ENCODE results near the gene PYM1. TPM values are rescaled to one million over a fixed set of nuclear protein-coding genes. Genes with fewer than 3 reads are reported as not detected.

Gene PYM1
- 22.5 and 24.1 TPM in 2 replicates for total RNA-seq

DNA sequence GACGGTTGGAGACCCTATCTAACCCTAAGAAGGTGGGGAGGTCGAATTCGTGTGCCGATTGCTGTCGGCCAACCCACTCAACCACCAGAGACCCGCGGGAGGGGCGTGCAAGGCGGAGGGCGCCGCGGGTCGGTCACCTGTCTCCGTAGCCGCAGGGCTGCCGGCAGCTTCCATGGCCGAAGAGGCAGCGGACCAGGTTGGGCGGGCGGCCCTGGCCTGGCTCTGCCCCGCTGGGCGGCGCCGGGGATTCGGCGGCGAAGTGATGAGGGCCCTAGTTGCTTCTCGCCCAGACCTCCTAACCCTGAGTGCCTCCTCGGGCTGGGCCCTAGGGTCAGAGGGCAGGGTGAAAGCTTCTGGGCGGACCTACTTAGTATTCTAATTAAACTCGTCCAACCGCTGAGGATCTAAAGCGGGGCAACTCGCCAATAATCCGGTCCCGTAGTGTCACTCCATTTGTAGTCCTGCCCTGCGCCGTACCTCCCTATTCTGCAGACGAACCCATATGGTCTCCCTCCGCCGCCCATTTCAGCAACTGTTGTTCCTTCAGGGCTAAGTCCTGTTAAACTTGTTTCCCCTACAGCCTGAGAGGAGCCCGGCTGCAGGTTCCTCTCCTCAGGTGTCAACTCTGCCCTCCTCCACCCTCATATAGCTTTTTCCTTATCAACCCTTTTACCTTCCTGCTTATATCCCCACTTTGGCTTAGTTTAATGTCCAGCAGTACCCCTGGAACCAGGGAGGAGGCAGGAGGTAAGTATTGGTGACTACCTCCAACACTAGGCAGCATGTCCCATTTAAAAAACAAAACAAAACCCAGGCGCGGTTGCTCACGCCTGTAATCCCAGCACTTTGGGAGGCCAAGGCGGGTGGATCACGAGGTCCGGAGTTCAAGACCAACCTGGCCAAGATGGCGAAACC, at the start of gene PYM1:
TSS of gene PYM1 (minus strand) at position 307 of the 915 bp plus-strand sequence. CDS start at position 174, 133 bp downstream.

DNA sequence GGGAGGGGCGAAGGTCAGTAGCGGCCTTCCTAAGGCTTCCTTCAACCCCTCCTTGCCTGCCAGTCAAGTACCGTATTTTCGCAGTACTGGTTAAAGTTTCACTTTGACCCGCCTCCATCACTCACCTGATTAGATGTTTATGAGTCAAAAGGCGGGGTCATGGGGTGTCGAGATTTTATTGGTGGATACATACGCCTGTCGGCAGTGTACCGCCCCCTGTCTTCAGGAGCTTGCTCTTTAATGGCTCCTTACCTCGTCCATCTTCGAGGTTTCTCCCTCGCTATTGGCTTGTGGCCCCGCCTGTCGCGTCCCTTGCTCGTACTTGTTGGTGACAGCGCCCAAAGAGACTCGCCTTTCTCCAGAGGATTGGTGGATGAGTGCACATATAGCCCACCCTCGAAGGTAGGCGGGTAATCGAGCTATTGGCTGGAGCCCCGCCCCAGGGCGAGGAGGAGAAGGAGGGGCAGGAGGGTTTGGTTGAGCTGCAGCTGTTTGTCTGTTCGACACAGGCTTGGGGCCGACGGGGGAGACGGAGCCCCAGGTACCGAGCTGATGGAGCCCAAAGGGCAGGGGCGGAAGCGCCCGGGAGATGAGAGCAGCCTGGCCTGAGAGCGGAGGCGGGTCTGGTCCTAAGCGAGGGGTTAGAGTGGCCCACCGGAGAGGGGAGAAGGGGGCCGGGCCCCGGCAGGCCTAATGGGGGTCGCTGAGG, 46.1 kb upstream of the PYM1 start, which contains the start of gene RAB5B:
TSS of gene RAB5B (plus strand) at position 480 of the 709 bp plus-strand sequence. CDS start 12,883 bp downstream, outside the sequence.

GRCh38 chr12:55966408-55967281, 39.0 kb upstream of the PYM1 start, which contains the start of gene CDK2:
TSS of gene CDK2 (plus strand) at chr12:55966830. CDS start at chr12:55967009, 179 bp downstream.

GRCh38 chr12:55965941-55966407, 38.3 kb upstream of the PYM1 start, which contains the start of gene PMEL:
TSS of gene PMEL (minus strand) at chr12:55966042. CDS start at chr12:55966011, 31 bp downstream.

GRCh38 chr12:55930771-55931316, 3.1 kb upstream of the PYM1 start, which contains the start of gene DGKA:
TSS of gene DGKA (plus strand) at chr12:55931162. CDS start at chr12:55936504, 5,342 bp downstream.

Other genes with a start within 250 kb of the PYM1 start
- gene ITGA7, start 220.0 kb downstream of the PYM1 start, total RNA-seq, result 1.8 and 23.6 TPM in 2 replicates
- 51.2 and 82.0 TPM in 2 replicates for gene BLOC1S1, start 211.8 kb downstream of the PYM1 start, total RNA-seq
- gene RDH5, start 207.5 kb downstream of the PYM1 start, total RNA-seq, result 3.3 and 12.2 TPM in 2 replicates
- 1,176 and 2,201 TPM in 2 replicates for gene CD63, start 198.9 kb downstream of the PYM1 start, total RNA-seq
- gene GDF11, start 184.8 kb downstream of the PYM1 start, total RNA-seq, result 4.8 and 14.8 TPM in 2 replicates
- 56.7 and 69.2 TPM in 2 replicates for gene SARNP, start 110.2 kb downstream of the PYM1 start, total RNA-seq
- gene ORMDL2, start 109.9 kb downstream of the PYM1 start, total RNA-seq, result 16.1 and 19.9 TPM in 2 replicates
- gene DNAJC14, start 98.3 kb downstream of the PYM1 start, total RNA-seq, result 53.1 and 64.4 TPM in 2 replicates
- gene MMP19, start 85.0 kb downstream of the PYM1 start, total RNA-seq, result 5.6 and 7.4 TPM in 2 replicates
- gene DGKA, start 3.3 kb upstream of the PYM1 start, total RNA-seq, result 45.1 and 84.2 TPM in 2 replicates
- 1.1 TPM in 1 of 2 replicates, not detected in the other for gene PMEL, start 38.1 kb upstream of the PYM1 start, total RNA-seq
- gene CDK2, start 38.9 kb upstream of the PYM1 start, total RNA-seq, result 6.2 and 13.4 TPM in 2 replicates
- 44.2 and 66.9 TPM in 2 replicates for gene RAB5B, start 46.2 kb upstream of the PYM1 start, total RNA-seq
- gene SUOX, start 69.4 kb upstream of the PYM1 start, total RNA-seq, result 12.5 and 12.9 TPM in 2 replicates
- gene IKZF4, start 93.1 kb upstream of the PYM1 start, total RNA-seq, result 1.5 and 2.1 TPM in 2 replicates
- gene RPS26, start 114.0 kb upstream of the PYM1 start, total RNA-seq, result 214 and 242 TPM in 2 replicates
- under 0.01 and 0.23 TPM in 2 replicates for gene ERBB3, start 152.3 kb upstream of the PYM1 start, total RNA-seq
- gene PA2G4, start 176.7 kb upstream of the PYM1 start, total RNA-seq, result 93.5 and 173 TPM in 2 replicates
- 1,282 and 1,487 TPM in 2 replicates for gene RPL41, start 188.7 kb upstream of the PYM1 start, total RNA-seq
- gene ZC3H10, start 190.4 kb upstream of the PYM1 start, total RNA-seq, result 4.5 and 5.3 TPM in 2 replicates
- gene ESYT1, start 200.4 kb upstream of the PYM1 start, total RNA-seq, result 136 and 210 TPM in 2 replicates
- gene MYL6B, start 224.7 kb upstream of the PYM1 start, total RNA-seq, result 51.1 and 83.1 TPM in 2 replicates
- 1,143 and 1,914 TPM in 2 replicates for gene MYL6, start 230.5 kb upstream of the PYM1 start, total RNA-seq

Data from smooth muscle cell of the umbilical artery (primary cell).